Dedifferentiated amniotic fluid mesenchymal stem cell (primary cell): Measurements from ENCODE around the gene MYPOP.

Experiments
- DNase-seq: peaks from one replicate; pipeline ENCODE4 v3.0.0-alpha.2; 2016; ENCODE audit errors: extremely low spot score

The MYPOP gene

DNA sequence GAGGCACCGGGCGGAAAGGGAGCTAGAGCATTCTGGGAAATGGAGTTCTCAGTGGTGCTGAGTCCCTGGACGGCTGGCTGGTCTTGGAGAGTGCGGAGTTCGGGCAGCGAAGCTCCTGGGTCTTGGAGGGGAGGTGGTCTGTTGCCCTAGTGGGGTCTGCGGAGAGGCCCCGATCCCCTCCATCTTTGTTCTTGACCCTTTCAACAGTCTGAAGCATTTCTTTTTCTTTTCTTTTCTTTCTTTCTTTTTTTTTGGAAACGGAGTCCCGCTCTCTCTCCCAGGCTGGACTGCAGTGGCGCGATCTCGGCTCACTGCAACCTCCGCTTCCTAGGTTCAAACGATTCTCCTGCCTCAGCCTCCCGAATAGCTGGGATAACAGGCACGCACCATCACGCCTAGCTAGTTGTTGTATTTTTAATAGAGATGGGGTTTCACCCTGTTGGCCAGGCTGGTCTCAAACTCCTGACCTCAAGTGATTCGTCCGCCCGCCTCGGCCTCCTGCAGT, 39.0 kb downstream of the MYPOP start:
- DNase-seq = no peak

DNA sequence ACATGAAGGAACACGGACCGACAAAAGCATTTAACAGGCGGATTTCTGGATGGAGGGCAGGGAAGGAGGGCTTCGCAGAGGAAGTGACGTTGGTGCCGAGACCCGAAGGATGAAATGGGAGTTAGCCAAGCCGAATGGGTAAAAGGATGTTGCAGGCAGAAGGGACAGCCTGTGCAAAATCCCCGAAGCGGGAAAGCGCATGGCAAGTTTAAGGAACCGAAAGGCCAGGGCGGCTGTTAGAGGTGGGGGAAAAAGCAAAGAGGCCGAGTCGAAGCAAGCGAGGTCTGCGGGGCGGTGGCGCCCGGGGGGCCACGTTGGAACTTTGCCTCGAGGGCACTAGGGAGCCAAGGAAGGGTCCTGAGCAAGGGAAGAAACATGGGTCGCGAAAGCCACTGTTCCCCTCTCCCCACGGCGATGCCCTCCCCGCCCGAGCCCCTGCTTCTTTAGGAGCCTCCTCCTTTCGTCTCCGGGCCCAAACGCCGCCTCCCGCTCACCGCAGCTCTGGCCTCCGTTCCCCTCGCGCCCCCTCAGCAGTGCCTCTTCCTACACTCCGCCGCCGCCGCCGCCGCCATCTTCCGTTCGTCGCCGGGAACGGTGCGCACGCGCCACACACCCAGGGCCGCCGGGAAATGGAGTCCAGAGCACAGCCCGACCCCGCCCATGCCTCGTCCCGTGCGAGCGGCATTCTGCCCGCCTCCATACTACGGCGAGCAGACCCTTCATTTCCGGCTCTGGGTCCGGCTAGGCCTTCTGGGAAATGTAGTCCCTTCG, 39.7 kb downstream of the MYPOP start, which contains the start of gene SYMPK:
SYMPK (minus strand) TSS at position 584 of the 771 bp plus-strand sequence. CDS start 8,652 bp downstream, outside the sequence.
- peak; percentile 98 for DNase-seq

DNA sequence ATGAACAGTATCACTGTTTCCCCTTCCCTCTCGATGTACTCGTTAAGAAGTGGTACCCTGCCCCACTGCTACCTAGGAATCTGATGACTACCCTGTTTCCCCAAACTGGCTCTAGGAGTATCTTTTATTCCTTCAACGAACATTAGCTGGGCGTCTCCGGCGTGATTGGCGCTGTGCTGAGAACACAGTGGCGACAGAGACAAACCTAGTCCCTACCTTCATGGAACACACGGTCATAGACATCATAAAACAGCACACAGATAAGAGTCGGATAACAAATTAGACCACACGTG, 40.2 kb downstream of the MYPOP start:
- no peak for DNase-seq

DNA sequence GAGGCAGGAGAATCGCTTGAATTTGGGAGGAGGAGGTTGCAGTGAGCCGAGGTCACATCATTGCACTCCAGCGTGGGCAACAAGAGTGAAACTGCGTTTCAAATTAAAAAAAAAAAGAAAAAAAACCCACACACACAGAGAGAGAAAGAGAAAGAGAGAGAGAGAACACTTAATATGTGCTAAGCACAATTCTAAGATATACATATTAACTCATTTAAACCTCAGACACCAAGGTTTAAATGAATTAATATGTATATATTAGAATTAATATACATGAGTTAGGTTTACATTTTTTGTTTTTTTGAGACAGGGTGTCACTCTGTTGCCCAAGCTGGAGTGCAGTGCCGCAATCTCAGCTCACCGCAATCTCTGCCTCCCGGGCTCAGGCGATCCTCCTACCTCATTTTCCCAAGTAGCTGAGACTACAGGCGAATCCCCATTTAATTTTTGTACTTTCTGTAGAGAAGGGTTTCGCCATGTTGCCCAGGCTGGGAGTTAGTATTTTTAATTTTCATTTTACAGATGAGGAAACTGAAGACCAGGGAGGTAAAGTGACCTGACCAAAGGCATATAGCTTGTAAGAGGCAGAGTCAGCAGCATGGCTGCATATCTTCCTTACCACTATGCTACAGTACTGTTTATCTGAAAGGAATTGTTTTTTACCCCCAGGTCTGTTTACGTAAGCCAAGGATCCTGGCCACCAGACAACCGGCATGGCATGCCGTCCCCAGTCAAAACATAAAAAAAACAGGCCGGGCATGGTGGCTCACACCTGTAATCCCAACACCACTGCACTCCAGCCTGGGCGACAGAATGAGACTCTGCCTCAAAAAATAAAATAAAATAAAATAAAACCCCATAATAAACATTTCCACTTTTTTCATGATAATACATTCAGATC, 41.8 kb downstream of the MYPOP start:
- no peak for DNase-seq

DNA sequence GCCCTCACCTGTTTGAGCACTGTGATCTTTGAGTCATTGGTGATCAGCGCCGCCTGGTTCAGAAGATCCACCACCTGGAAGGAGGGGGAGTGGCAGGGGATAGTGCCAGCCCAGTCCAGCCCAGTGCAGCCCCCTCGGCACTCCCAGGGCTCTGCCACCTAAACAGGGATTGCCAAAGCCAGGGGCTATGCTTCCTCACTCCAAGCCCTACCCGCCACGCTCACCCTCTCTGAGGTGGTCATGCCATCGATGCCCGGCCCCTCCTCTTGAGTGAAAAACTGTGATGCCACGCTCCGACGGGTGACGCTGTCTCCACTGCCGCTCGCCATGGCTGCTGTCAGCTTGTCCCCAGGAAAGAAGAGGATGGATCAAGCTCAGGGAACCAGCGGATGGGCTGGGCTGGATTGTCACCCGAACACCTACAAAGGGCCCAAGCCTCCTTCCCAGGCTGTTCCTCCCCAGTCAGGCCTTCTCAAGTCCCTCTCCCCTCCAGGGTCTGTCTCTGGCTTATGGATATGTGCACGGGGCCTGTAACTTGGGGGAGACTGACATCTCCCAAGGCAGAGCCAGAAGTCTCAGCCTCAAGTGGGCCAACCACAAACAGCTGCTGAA, 48.1 kb downstream of the MYPOP start:
- no peak for DNase-seq

DNA sequence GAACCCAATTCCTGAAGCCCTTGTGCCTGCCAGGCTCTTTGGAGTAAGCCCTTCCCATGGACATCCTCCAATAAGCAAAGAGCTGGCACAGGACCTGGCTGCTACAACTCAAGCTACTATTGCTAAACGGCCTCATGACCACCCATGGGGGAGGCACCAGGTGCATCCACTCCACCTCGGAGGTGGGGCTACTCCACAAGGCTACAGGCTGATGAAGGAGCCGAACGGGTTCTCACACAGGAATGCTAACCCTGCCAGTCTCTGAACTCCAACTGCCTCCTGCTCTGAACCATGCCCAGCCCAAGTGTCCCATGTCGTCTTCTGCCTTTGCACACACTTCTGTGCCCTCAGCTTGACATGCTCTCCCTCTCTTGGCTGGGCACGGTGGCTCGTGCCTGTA, 49.4 kb downstream of the MYPOP start:
- DNase-seq = no peak

DNA sequence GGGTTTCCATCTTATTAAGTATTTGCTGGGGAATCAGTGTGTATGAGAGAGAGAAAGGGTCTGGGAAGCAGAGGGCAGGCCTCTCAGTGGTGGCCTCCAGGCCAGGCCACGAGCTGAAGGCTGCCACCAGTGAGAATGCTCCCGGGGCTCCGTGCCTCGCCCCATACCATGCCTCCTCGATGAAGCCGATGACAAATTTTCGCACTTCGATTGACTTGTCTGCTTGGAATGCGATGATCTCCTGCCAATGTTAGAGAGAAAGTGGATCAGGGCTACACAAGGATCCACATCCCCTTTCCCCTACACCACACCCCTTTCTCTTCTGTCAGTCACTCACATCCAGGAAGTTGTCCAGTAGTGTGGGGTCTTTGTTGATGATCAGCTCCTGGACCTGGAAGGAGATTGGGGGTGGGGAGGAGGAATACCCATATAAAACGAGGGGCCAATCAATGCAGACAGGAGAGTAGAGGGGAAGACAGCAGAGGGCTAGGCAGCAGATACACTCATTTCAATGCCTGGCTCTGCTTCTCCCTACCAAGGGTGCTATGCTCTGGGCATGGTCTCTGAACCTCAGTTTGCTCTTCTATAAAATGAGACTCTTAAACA, 50.2 kb downstream of the MYPOP start:
- no peak for DNase-seq

DNA sequence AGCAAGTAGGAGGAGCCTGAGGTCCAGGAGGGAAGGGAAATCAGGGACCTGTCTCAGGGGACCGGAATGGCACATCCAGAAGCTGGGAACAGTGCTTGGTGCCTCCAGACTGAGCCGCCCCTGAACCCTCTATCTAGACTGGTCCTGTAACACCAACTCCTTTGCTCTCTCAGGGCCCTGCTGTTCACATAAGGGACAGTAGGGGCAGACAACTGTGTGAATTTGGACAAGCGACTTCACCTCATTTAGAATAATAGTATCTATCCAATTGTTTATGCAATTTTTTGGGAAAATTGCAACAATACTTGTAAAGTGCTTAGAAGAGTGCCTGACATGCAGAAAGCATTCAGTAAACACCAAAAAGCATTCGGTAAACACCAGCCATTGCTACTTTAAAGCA, 53.5 kb downstream of the MYPOP start:
- no peak for DNase-seq

DNA sequence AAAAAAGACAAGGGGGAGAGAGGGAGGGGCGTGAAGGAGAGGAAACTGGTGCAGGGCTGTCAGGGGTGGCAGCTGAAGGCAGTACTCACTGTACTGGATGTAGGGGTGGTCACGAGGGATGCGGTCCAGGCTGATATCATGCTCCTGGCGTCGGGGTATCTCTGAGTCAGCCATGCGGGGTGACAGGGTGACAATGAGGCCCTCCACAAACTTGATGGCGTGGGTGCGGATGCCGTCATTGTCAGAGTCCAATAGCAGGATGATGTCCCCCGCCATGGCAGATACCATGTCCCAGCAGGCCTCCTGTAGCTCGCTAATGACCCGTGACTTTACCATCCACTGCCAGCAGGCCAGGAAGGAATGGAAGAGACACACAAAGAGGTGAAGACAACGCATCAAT, 54.8 kb downstream of the MYPOP start:
- no peak for DNase-seq

DNA sequence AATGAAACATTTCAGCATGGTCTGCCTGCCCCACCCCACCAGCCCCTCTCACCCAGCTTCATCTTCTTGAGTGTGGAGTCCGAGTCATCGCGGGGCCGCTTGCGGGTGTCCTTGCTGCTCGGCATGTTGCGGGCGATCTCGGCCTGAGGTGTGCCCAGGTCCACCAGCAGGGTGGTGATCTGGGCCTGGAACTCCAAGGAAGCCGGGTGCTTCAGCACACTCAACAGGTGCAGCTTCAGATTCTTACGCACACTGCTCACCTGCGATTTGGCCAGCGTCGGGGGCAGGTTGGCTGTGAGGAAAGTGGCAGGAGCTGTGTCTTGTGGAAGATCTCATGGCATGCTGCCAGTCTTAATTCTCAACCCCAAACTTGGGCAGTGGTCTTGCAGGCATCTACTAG, 60.2 kb downstream of the MYPOP start:
- DNase-seq = no peak
